ES-I3 (cell line): ENCODE measurements around the gene UBASH3A.

Source experiments
- H3K36me3 ChIP-seq: 2 replicates; pipeline ENCODE4 v1.6.1; 2013; ENCODE audit warnings: mild to moderate bottlenecking, low read length, control low read depth, moderate library complexity; ENCODE audit not compliant: insufficient read depth
- H3K4me1 ChIP-seq: 2 replicates; pipeline ENCODE4 v1.6.1; 2013; ENCODE audit warnings: mild to moderate bottlenecking, control low read depth, low read length; ENCODE audit not compliant: insufficient read depth
- H3K9ac ChIP-seq: 2 replicates; pipeline ENCODE4 v1.6.1; 2013; ENCODE audit warnings: low read depth, mild to moderate bottlenecking, low read length, moderate library complexity
- H3K9me3 ChIP-seq: 2 replicates; pipeline ENCODE4 v1.6.1; 2013; ENCODE audit warnings: mild to moderate bottlenecking, low read length, moderate library complexity; ENCODE audit not compliant: control insufficient read depth, insufficient read depth

The UBASH3A gene

GRCh38 chr21:42379426-42380215, 24.1 kb upstream of the UBASH3A start:
- H3K9me3 ChIP-seq = no peaks in the 10 kb centered on the region; the same call in 1 of the 2 replicates
- no peaks in the 10 kb centered on the region for H3K36me3 ChIP-seq
- 0 out of 2 replicates have a peak, but pooled peaks cover 3% of the 10 kb centered on the region for H3K4me1 ChIP-seq
- no peak overlapping the region for H3K9ac ChIP-seq

DNA sequence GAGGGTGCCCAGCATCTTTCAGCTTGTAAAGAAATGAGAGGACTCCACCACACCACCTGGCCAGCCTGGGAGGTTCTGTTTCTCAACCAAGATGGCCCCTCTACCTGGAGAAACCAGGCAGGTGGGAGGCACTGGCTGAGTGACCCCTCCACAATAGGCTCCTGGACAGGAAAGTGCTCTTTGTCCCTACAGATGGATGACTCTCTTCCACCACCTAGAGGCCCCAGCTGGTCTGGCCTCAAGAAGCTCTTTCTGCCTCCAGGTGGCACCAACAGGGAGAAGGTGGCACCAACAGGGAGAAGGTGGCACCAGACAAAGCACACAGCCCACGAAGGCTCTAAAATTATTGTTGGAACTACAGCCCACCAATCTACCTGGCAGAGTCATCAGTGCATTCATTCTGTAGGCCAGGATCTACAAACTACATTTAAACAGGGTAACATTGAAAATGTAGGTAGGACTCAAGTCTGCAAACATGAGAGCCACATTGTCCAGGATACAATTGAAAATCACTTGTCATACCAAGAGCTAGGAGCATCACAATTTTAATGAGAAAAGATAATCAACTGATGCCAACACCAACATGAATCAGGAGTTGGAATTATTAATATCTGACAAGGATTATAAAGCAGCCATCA, 22.2 kb upstream of the UBASH3A start:
- Histone ChIP-seq H3K9me3 (no peaks in the 10 kb centered on the region; the same call in 1 of the 2 replicates), H3K4me1 (no peaks in the 10 kb centered on the region), H3K36me3 (no peaks in the 10 kb centered on the region), H3K9ac (no peak overlapping the region)

- H3K4me1 ChIP-seq = no peaks in the 10 kb centered on the region; the same call in 1 of the 2 replicates
- H3K36me3 ChIP-seq = no peaks in the 10 kb centered on the region
- H3K9ac ChIP-seq = no peak overlapping the region
- no peaks in the 10 kb centered on the region; the same call in 1 of the 2 replicates for H3K9me3 ChIP-seq
These were observed 20.8 kb upstream of the UBASH3A start for GRCh38 chr21:42382915-42383314.

GRCh38 chr21:42383331-42383730, 20.4 kb upstream of the UBASH3A start:
- Histone ChIP-seq H3K4me1 (no peaks in the 10 kb centered on the region; the same call in 1 of the 2 replicates), H3K9me3 (no peaks in the 10 kb centered on the region; the same call in 1 of the 2 replicates), H3K9ac (no peak overlapping the region), H3K36me3 (no peaks in the 10 kb centered on the region)

DNA sequence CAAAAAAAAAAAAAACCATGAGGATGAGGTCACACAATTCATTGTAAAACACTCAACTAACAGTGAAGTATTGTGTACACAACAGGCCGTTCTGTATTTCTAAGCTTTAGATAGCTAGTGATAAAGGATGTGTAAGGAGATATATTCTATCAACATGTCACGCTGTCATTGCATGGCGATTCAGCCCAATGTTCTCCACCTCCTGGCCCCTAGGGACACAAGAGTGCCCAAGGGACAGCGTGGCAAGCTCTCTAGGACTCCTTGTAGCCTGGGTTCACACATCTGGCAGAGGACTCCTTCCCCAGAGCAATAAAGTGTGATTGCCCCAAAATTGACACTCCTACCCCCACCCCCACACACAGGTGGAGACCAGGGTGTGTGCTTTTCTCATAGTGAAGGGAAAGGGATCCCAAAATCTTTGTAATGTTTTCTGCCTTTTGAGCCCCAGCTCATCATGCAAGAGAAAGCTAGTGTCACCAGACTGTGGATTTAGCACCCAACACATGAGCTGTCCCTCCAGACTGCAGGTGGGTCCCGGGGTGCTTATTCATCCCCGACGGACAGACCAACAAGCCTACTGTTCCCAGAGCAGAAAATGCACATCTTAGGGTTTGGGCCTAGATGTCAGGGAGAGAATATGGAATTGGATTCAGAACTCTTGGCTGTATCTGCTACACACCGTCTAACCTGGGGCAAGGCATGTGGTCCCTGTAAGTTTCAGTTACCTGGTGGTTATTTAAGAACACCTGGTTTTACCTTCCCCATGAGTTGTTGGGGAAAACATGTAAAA, 19.4 kb upstream of the UBASH3A start:
- no peaks in the 10 kb centered on the region; the same call in 1 of the 2 replicates for H3K9me3 ChIP-seq
- H3K9ac ChIP-seq = no peak overlapping the region
- H3K4me1 ChIP-seq = peaks cover 2% of the 10 kb centered on the region
- H3K36me3 ChIP-seq = no peaks in the 10 kb centered on the region

DNA sequence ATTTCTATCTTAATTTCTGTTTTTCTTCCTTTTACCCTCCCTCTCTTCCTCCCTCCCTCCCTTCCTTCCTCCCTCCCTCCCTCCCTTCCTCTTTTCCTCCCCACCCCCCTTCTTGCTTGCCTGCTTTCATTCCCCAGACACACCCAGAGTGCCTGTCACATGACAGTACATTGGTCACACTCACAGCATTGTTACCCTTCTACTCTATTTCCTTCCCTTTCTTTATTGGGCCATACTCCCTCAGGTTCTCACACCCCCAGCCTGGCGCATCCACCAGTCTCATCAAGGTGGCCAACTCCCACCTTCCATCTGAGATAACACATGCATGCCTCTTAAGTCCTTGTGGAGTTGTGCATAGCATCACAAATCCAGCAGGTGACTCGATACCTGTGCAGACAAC, 18.7 kb upstream of the UBASH3A start:
- Histone ChIP-seq H3K36me3 (no peaks in the 10 kb centered on the region), H3K9ac (no peak overlapping the region), H3K9me3 (no peaks in the 10 kb centered on the region; the same call in 1 of the 2 replicates), H3K4me1 (peaks cover 8% of the 10 kb centered on the region)

DNA sequence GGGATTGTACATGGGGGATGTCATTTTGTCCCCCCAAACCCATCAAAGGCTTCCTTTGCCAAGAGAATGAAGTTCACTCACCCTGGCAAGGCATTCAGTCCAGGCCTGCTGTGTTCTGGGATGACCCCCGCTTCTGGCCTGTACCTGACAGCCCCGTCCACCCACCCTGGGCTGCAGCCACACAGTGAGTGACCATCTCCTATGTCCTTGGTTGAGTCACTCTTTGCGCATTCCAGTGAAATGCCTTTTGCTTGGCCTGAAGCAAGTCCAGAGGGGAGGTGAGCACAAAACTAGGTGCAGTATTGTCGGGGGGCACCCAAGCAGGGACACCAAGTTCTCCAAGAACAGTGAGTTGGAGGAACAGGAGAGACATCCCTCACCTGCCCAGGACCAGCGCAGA, 18.1 kb upstream of the UBASH3A start:
- Histone ChIP-seq H3K9me3 (no peaks in the 10 kb centered on the region; the same call in none of the 2 replicates), H3K9ac (no peak overlapping the region), H3K36me3 (no peaks in the 10 kb centered on the region), H3K4me1 (peaks cover 9% of the 10 kb centered on the region)

DNA sequence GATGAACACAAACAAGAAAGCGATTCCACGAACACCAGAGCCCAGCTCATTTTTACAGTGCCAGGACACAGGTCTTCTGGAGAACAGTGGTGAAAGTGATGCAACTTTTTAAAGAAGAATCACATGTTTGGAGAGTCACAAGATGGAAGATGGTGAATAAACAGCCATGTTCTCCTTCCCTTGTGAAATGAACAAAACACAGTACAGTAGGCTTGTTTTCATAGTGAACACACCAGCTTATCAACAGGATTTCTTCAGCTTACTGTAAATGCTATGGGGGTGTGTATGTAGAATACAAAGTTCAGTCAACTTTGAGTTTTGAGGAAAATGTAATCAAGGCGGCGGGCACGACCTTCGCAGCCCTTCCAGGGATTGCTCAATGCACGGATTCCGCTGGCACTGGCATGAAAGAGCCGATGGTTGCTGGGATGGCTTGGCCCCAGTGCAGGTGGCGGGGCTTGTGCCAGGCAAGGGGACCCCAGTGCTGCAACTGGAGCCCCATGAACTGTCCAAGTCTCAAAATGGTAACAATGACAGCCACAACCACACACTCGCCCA, 17.6 kb upstream of the UBASH3A start:
- Histone ChIP-seq H3K9ac (no peak overlapping the region), H3K36me3 (no peaks in the 10 kb centered on the region), H3K9me3 (no peaks in the 10 kb centered on the region; the same call in none of the 2 replicates), H3K4me1 (peaks cover 9% of the 10 kb centered on the region)

- H3K36me3 ChIP-seq = no peaks in the 10 kb centered on the region
- no peak overlapping the region for H3K9ac ChIP-seq
- H3K9me3 ChIP-seq = no peaks in the 10 kb centered on the region; the same call in 1 of the 2 replicates
- peaks cover 9% of the 10 kb centered on the region for H3K4me1 ChIP-seq
These were observed 16.5 kb upstream of the UBASH3A start for GRCh38 chr21:42387164-42387563.

GRCh38 chr21:42387843-42388340, 15.8 kb upstream of the UBASH3A start:
- peaks cover 9% of the 10 kb centered on the region for H3K4me1 ChIP-seq
- no peaks in the 10 kb centered on the region for H3K36me3 ChIP-seq
- no peak overlapping the region for H3K9ac ChIP-seq
- H3K9me3 ChIP-seq = no peaks in the 10 kb centered on the region; the same call in 1 of the 2 replicates

- H3K36me3 ChIP-seq = no peaks in the 10 kb centered on the region
- peaks cover 9% of the 10 kb centered on the region for H3K4me1 ChIP-seq
- H3K9ac ChIP-seq = no peak overlapping the region
- no peaks in the 10 kb centered on the region; the same call in 1 of the 2 replicates for H3K9me3 ChIP-seq
These were observed 14.8 kb upstream of the UBASH3A start for GRCh38 chr21:42388740-42389448.

GRCh38 chr21:42389449-42389835, 14.3 kb upstream of the UBASH3A start:
- Histone ChIP-seq H3K9me3 (no peaks in the 10 kb centered on the region; the same call in 1 of the 2 replicates), H3K36me3 (no peaks in the 10 kb centered on the region), H3K4me1 (peaks cover 9% of the 10 kb centered on the region), H3K9ac (no peak overlapping the region)

DNA sequence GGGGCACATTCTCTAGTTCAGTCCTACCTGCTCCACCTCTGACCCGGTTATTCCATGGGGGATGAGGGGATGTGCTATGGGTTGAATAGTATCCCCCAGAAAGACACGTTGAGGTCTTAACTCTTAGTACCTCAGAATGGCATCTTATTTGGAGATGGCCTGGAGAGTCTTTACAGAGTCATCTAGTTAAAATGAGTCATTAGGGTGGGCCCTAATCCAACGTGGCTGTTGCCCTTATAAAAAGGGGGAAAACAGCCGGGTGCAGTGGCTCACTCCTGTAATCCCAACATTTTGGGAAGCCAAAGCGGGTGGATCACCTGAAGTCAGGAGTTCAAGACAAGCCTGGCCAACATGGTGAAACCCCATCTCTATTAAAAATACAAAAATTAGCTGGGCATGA, 13.5 kb upstream of the UBASH3A start:
- H3K9me3 ChIP-seq = no peaks in the 10 kb centered on the region; the same call in 1 of the 2 replicates
- H3K9ac ChIP-seq = no peak overlapping the region
- H3K36me3 ChIP-seq = no peaks in the 10 kb centered on the region
- H3K4me1 ChIP-seq = peaks cover 9% of the 10 kb centered on the region
